Trophoblast cell (in vitro differentiated cells and primary cell): Measurements from ENCODE around the gene SLC6A12.

Source experiments
- DNase-seq, 2 donors: peaks; one replicate each; pipeline ENCODE4 v3.0.0-alpha.2; 2016
- H2AFZ ChIP-seq: 2 replicates; pipeline ENCODE4 v1.6.1; 2013; ENCODE audit warnings: low read length, moderate library complexity, mild to moderate bottlenecking; ENCODE audit not compliant: insufficient read depth, poor library complexity
- H2AK5ac ChIP-seq: 2 replicates; pipeline ENCODE4 v1.6.1; 2013; ENCODE audit warnings: mild to moderate bottlenecking, low read length
- H2BK120ac ChIP-seq: 2 replicates; pipeline ENCODE4 v1.6.1; 2013; ENCODE audit warnings: low read length, mild to moderate bottlenecking, moderate library complexity; ENCODE audit not compliant: insufficient read depth, poor library complexity
- H2BK12ac ChIP-seq: 2 replicates; pipeline ENCODE4 v1.6.1; 2013; ENCODE audit warnings: mild to moderate bottlenecking, low read length, moderate library complexity
- H2BK5ac ChIP-seq: 2 replicates; pipeline ENCODE4 v1.6.1; 2013; ENCODE audit warnings: low read length, low read depth, moderate library complexity, mild to moderate bottlenecking; ENCODE audit not compliant: poor library complexity
- H3K14ac ChIP-seq: 2 replicates; pipeline ENCODE4 v1.6.1; 2013; ENCODE audit warnings: mild to moderate bottlenecking, low read length
- H3K18ac ChIP-seq: 2 replicates; pipeline ENCODE4 v1.6.1; 2013; ENCODE audit warnings: mild to moderate bottlenecking, low read length
- H3K23ac ChIP-seq: 2 replicates; pipeline ENCODE4 v1.6.1; 2013; ENCODE audit warnings: low read length
- H3K27ac ChIP-seq: 2 replicates; pipeline ENCODE4 v1.5.1; 2013; ENCODE audit warnings: low read depth, mild to moderate bottlenecking, inconsistent platforms, low read length, moderate library complexity
- H3K27me3 ChIP-seq: 2 replicates; pipeline ENCODE4 v1.6.1; 2013; ENCODE audit warnings: inconsistent platforms, mild to moderate bottlenecking, low read length, moderate library complexity; ENCODE audit not compliant: insufficient read depth
- H3K36me3 ChIP-seq, 2 experiments: 1 replicate in 1 of 2; 2 replicates in 1 of 2; pipeline ENCODE4 v1.6.1; 2013; ENCODE audit warnings: low read length in 2 of 2, mild to moderate bottlenecking in 2 of 2, moderate library complexity in 1 of 2; ENCODE audit not compliant: insufficient read depth in 2 of 2, control insufficient read depth in 1 of 2
- H3K4ac ChIP-seq: 2 replicates; pipeline ENCODE4 v1.6.1; 2013; ENCODE audit warnings: low read depth, mild to moderate bottlenecking, low read length, moderate library complexity
- H3K4me1 ChIP-seq, 2 experiments: 1 replicate in 1 of 2; 2 replicates in 1 of 2; pipeline ENCODE4 v1.6.1; 2013; ENCODE audit warnings: low read length in 2 of 2, mild to moderate bottlenecking in 2 of 2, moderate library complexity in 1 of 2; ENCODE audit not compliant: insufficient read depth in 2 of 2, control insufficient read depth in 1 of 2
- H3K4me2 ChIP-seq: 2 replicates; pipeline ENCODE4 v1.6.1; 2013; ENCODE audit warnings: inconsistent platforms, mild to moderate bottlenecking, low read length, moderate library complexity
- H3K4me3 ChIP-seq: 2 replicates; pipeline ENCODE4 v1.5.1; 2013; ENCODE audit warnings: mild to moderate bottlenecking, low read depth, low read length, inconsistent platforms
- H3K79me1 ChIP-seq: one replicate; pipeline ENCODE4 v1.6.1; 2013; ENCODE audit warnings: low read length
- H3K79me2 ChIP-seq: 2 replicates; pipeline ENCODE4 v1.6.1; 2013; ENCODE audit warnings: low read length, mild to moderate bottlenecking; ENCODE audit not compliant: control insufficient read depth, insufficient read depth, poor library complexity
- H3K9ac ChIP-seq: 2 replicates; pipeline ENCODE4 v1.6.1; 2013; ENCODE audit warnings: mild to moderate bottlenecking, low read length
- H3K9me3 ChIP-seq: 2 replicates; pipeline ENCODE4 v1.6.1; 2013; ENCODE audit warnings: low read depth, mild to moderate bottlenecking, control low read depth, inconsistent platforms, low read length; ENCODE audit not compliant: insufficient read depth
- H4K12ac ChIP-seq: 2 replicates; pipeline ENCODE4 v1.6.1; 2013; ENCODE audit warnings: low read depth, mild to moderate bottlenecking, low read length, moderate library complexity
- H4K8ac ChIP-seq: 2 replicates; pipeline ENCODE4 v1.6.1; 2013; ENCODE audit warnings: low read depth, mild to moderate bottlenecking, low read length, moderate library complexity
- H4K91ac ChIP-seq: one replicate; pipeline ENCODE4 v1.6.1; 2013; ENCODE audit warnings: low read depth, mild to moderate bottlenecking, low read length, moderate library complexity
- WGBS: extraction: QIAGEN DNeasy Blood & Tissue Kit; methylation state at CpG from one replicate; pipeline ENCODE4 v1.1.7; 2013; ENCODE audit warnings: missing lambda C conversion rate; ENCODE audit not compliant: insufficient read length, insufficient coverage; ENCODE audit errors: extremely low coverage; 5-methylcytosine and 5-hydroxymethylcytosine counted together

SLC6A12 gene

DNA sequence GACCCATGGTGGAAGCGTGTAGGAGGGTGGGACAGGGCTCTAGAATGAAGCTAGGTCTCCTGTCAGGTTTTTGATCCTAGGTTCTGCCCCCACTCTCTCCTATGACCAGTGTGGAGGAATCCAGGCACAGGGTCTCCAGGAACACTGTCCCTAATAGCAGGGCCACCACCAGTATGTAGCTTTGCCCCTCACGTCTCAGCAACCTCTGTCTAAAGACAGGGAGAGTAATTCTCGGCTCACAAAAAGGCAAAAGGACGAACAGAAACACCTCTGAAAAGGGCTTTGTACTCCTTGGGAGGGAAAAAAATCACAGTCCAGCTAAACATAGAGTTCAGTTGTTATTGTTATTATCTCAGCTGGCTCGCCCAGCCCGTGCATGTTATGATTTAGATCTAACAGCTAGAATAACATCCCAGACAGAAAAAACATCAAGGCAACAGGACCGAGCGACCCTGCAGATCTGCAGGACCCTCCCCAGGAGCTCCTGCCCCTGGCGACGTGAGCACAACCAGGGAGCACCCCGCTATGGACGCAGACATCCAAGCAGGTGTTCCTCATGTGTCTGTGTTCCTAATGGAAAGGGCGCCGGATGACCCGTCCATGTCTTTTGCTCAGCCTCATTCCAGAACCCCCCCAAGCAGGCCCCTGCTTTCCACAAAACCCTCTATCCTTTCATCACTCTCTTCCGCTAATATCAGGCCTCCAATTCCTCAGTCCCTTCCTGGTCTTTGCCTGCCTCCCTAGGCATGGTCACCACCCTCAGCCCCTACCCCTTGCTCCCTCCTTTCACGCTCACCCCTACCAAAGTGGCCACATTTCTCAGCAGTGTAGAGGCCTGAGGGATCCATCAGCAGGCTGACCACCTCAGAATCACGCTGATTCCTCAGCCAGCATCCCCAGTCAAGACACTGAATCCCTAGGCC lies 14.2 kb upstream of the SLC6A12 start:
- H3K23ac ChIP-seq: no peak overlapping the region

DNA sequence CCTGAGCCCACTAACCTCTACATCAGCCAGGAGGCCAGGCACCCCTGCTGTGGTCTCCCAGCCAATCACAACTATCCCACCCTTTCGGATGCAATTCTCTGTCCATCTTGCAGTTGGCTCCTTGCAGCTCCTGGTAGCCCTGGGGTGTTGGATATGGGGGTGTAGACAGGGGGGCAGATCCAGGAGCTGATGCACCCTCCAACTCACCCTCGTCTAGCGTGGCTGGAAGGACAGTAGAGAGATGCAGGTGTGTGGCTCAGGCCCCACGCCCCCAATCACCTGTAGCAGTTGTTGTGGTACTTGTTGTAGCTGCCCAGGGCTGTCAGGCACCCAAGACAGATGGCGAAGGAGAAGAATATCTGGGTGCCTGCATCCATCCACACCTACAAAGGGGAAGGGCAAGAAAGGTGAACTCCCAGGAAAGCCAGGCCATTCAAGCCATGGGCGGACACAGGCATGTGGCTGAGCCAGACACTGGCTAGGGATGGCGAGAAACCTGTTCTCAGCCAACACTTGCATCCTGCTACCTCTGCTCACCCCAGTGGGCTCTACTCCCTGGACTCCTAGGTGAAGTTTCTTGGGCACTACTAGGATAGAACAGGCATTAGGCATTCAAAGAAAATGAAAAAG lies 13.4 kb upstream of the SLC6A12 start:
- Histone ChIP-seq H3K23ac (no peak overlapping the region), H3K18ac (no peak overlapping the region), H3K27me3 (no peaks in the 10 kb centered on the region), H3K4me2 (no peak overlapping the region), H3K4ac (no peak overlapping the region), H3K4me1 (no peaks in the 10 kb centered on the region), H4K8ac (no peak overlapping the region), H4K91ac (no peak overlapping the region), H3K27ac (no peak overlapping the region), H3K14ac (no peak overlapping the region), H2BK5ac (no peak overlapping the region), H3K79me2 (no peaks in the 10 kb centered on the region), H4K12ac (no peak overlapping the region), H3K79me1 (no peaks in the 10 kb centered on the region), H2AK5ac (no peak overlapping the region), H3K36me3 (no peaks in the 10 kb centered on the region), H3K9me3 (no peaks in the 10 kb centered on the region), H3K9ac (no peak overlapping the region), H3K4me3 (no peak overlapping the region), H2BK120ac (no peak overlapping the region), H2AFZ (no peak overlapping the region), H2BK12ac (no peak overlapping the region)
- WGBS: no CpG with 5 or more reads among the region's 7 CpGs
- no peak for DNase-seq

More for the DNA sequence above, 14.2 kb upstream of the SLC6A12 start:
- H4K91ac ChIP-seq: no peak overlapping the region
- H3K27me3 ChIP-seq: no peaks in the 10 kb centered on the region
- no peak overlapping the region for H3K4me3 ChIP-seq
- H3K27ac ChIP-seq: no peak overlapping the region
- H3K36me3 ChIP-seq: no peaks in the 10 kb centered on the region
- H4K12ac ChIP-seq: no peak overlapping the region
- no peak overlapping the region for H2BK12ac ChIP-seq
- no peak overlapping the region for H2AFZ ChIP-seq
- no peak for DNase-seq
- no peak overlapping the region for H3K14ac ChIP-seq
- no peak overlapping the region for H3K9ac ChIP-seq
- H3K4me2 ChIP-seq: no peak overlapping the region
- H2BK120ac ChIP-seq: no peak overlapping the region
- no peaks in the 10 kb centered on the region for H3K79me2 ChIP-seq
- H3K18ac ChIP-seq: no peak overlapping the region
- no CpG with 5 or more reads among the region's 18 CpGs for WGBS
- H3K4me1 ChIP-seq: no peaks in the 10 kb centered on the region
- H2AK5ac ChIP-seq: no peak overlapping the region
- no peaks in the 10 kb centered on the region for H3K9me3 ChIP-seq
- no peak overlapping the region for H4K8ac ChIP-seq
- H2BK5ac ChIP-seq: no peak overlapping the region
- no peak overlapping the region for H3K4ac ChIP-seq
- no peaks in the 10 kb centered on the region for H3K79me1 ChIP-seq

DNA sequence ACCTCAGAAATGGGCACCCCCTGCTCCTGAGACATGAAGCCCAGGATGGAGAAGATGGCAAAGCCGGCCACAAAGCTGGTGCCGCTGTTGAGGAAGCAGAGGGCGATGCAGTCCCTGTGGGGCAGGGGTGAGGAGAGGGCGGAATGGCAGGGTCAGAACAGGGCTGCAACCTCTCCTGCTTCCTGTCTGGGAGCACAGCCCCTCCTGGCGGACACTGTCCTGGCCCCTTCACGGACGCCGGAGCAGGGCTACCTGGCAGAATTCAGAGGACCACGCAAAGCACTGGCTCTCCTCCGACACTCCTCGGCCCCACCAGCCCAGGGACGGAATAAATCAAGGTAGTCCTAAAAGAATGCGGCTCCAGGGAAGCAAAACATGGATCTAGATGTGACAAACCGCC lies 12.4 kb upstream of the SLC6A12 start:
- Histone ChIP-seq H3K27me3 (no peaks in the 10 kb centered on the region), H4K12ac (no peak overlapping the region), H3K4ac (no peak overlapping the region), H3K18ac (no peak overlapping the region), H3K27ac (no peak overlapping the region), H3K36me3 (no peaks in the 10 kb centered on the region), H2AK5ac (no peak overlapping the region), H3K4me3 (no peak overlapping the region), H3K4me1 (no peaks in the 10 kb centered on the region), H3K4me2 (no peak overlapping the region), H2BK120ac (no peak overlapping the region), H2BK12ac (no peak overlapping the region), H3K9ac (no peak overlapping the region), H2AFZ (no peak overlapping the region), H3K79me1 (no peaks in the 10 kb centered on the region), H4K8ac (no peak overlapping the region), H2BK5ac (no peak overlapping the region), H3K23ac (no peak overlapping the region), H3K79me2 (no peaks in the 10 kb centered on the region), H4K91ac (no peak overlapping the region), H3K14ac (no peak overlapping the region), H3K9me3 (no peaks in the 10 kb centered on the region)
- DNase-seq: no peak
- no CpG with 5 or more reads among the region's 14 CpGs for WGBS

DNA sequence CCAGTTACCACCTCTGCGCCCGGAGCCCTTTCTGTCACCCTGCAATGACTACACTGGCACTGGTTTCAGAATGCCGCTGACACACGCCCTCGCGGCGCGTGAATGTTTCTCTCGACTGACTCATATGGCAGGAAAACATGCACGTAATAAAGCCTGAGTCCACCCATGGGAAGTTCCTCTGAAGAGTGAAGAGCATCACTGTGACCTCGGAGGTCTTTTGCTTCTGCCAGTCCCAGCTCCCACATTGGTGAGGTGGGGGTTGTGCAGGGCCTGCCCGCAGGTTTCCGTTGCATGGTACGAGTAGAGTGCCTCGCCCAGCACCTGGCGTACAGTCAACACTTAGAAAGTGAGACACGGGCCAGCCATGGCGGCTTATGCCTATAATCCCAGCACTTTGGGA lies 11.1 kb upstream of the SLC6A12 start:
- Histone ChIP-seq H3K23ac (no peak overlapping the region), H2BK120ac (no peak overlapping the region), H4K8ac (no peak overlapping the region), H4K91ac (no peak overlapping the region), H4K12ac (no peak overlapping the region), H3K36me3 (no peaks in the 10 kb centered on the region), H3K79me2 (no peaks in the 10 kb centered on the region), H3K9ac (no peak overlapping the region), H3K14ac (no peak overlapping the region), H3K4me3 (no peak overlapping the region), H3K27me3 (no peaks in the 10 kb centered on the region), H2AFZ (no peak overlapping the region), H2AK5ac (no peak overlapping the region), H2BK12ac (no peak overlapping the region), H3K9me3 (no peaks in the 10 kb centered on the region), H3K27ac (no peak overlapping the region), H2BK5ac (no peak overlapping the region), H3K18ac (no peak overlapping the region), H3K4me2 (no peak overlapping the region), H3K4me1 (no peaks in the 10 kb centered on the region), H3K79me1 (no peaks in the 10 kb centered on the region), H3K4ac (no peak overlapping the region)
- WGBS: no CpG with 5 or more reads among the region's 18 CpGs
- DNase-seq: no peak
